CD4-positive, alpha-beta T cell treated with Interleukin-1 beta for 1 hour (primary cell): Measurements from ENCODE around the gene DPH2.
A peak's percentile ranks its signal among the peaks of the same experiment; 100 is the strongest.

Experiments
- DNase-seq, 2 donors: peaks; one replicate each; pipeline ENCODE4 v3.0.0-alpha.2; 2020 to 2022

The DPH2 gene, protein sequence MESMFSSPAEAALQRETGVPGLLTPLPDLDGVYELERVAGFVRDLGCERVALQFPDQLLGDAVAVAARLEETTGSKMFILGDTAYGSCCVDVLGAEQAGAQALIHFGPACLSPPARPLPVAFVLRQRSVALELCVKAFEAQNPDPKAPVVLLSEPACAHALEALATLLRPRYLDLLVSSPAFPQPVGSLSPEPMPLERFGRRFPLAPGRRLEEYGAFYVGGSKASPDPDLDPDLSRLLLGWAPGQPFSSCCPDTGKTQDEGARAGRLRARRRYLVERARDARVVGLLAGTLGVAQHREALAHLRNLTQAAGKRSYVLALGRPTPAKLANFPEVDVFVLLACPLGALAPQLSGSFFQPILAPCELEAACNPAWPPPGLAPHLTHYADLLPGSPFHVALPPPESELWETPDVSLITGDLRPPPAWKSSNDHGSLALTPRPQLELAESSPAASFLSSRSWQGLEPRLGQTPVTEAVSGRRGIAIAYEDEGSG

DNA sequence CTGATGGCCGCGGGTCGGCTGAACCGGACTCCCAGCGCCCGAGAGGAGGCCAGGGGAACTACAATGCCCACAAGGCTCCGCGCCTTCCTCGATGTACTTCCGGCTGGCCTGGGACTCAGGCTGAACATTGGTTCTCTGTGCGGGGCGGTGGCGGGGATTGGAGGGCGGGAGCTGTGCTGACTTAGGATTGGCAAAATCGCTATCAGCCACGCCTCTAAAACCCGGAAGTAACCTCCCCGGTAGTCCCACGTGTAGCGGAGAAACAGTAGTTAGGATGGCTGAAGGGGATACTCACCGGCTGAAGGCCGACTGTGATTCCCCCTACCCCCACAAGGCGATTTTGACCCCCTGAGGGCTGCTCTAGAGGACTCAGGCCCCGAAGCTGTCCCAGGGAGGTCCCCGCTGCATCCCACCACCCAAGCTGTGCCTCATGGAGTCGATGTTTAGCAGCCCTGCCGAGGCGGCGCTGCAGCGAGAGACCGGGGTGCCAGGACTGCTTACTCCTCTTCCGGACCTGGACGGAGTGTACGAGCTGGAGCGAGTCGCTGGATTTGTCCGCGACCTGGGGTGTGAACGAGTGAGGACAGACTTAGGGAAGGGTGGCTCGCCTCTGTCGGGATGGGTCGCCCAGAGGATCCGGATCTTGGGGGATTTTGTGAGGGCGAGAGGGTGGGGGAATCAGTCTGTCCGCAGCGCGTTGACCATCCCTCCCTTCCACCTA, at the start of gene DPH2:
Gene DPH2 (plus strand): TSS at position 265 of the 721 bp plus-strand sequence. CDS start 166 bp downstream, at position 431.
- peak; percentile 95 to 96 for DNase-seq

DNA sequence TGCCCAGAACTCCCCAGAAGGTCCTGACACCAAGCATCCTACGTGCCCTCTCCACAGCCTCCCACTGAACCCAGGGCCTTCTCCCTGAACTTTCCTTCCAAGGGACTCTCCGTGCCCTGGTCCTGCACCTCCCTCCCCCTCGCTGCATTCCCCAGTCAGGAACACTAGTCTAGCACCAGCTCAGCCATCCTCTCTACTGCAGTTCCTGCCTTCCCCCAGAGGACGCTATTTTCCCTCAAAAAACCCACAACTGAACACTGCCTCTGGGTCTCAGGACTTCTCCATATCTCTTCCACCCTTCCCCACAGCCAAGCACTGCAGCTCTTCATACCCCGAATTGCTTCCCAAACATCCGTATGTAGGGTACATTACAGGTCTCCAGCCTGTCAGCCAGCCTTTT, 48.8 kb upstream of the DPH2 start:
- DNase-seq = no peak

DNA sequence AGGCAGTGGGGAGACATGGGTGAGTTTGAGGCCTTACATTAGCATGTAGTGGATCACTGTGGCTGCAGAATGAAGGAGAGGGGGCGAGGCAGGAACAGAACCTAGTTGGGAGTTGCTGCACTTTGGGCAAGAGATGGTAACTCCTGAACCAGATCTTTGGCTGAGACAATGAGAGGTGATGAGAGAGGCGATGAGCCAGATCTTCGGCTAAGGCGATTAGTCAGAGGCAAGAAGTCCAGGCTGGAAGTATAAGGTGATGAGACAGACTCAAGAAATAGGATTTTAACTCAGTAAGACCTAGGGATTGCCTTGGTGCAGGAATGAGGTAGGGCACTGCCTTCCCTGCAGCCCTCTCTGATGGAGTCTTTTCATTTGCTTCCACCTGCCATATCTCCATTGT, 45.3 kb upstream of the DPH2 start:
- DNase-seq = no peak

DNA sequence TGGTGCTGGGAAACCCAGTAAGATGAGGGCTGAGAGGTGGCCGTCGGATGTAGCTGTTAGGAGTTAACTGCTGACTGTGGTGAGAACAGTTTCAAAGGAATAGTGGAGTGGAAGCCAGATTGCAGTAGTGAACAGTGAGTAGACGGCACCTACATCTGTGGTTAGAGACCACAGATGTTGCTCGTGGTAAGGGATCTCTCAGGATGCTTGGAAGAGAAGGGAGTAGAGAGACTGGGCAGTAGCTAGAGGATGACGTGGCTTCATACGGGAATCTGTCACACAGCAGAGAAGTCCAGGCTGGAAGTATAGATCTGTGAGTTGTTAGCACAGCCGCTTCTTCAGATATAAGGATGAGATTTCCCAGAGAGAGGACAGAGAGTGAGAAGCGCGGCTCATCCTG, 44.0 kb upstream of the DPH2 start:
- DNase-seq = no peak

DNA sequence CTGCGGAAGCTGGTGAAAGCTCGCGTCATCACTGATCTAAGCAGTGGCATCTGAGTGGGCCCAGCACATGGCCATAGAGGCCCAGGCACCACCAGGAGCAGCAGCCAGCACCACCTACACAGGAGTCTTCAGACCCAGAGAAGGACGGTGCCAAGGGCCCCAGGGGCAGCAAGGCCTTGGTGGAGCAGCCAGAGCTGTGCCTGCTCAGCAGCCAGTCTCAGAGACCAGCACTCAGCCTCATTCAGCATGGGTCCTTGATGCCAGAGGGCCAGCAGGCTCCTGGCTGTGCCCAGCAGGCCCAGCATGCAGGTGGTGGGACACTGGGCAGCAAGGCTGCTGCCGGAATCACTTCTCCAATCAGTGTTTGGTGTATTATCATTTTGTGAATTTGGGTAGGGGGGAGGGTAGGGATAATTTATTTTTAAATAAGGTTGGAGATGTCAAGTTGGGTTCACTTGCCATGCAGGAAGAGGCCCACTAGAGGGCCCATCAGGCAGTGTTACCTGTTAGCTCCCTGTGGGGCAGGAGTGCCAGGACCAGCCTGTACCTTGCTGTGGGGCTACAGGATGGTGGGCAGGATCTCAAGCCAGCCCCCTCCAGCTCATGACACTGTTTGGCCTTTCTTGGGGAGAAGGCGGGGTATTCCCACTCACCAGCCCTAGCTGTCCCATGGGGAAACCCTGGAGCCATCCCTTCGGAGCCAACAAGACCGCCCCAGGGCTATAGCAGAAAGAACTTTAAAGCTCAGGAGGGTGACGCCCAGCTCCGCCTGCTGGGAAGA, 39.5 kb upstream of the DPH2 start:
- DNase-seq = no peak

DNA sequence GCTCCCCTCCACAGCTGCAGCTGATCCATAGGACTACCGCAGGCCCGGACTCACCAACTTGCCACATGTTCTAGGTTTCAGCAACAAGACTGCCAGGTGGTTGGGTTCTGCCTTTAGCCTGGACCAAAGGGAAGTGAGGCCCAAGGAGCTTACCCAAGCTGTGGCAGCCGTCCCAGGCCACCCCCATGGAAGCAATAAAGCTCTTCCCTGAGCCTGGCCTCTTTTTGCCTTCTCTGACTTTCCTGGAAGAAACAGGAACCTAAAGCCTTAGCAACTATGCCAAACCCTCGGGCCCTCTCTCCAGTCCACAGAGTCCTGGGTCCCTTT, 38.9 kb upstream of the DPH2 start:
- DNase-seq = no peak

DNA sequence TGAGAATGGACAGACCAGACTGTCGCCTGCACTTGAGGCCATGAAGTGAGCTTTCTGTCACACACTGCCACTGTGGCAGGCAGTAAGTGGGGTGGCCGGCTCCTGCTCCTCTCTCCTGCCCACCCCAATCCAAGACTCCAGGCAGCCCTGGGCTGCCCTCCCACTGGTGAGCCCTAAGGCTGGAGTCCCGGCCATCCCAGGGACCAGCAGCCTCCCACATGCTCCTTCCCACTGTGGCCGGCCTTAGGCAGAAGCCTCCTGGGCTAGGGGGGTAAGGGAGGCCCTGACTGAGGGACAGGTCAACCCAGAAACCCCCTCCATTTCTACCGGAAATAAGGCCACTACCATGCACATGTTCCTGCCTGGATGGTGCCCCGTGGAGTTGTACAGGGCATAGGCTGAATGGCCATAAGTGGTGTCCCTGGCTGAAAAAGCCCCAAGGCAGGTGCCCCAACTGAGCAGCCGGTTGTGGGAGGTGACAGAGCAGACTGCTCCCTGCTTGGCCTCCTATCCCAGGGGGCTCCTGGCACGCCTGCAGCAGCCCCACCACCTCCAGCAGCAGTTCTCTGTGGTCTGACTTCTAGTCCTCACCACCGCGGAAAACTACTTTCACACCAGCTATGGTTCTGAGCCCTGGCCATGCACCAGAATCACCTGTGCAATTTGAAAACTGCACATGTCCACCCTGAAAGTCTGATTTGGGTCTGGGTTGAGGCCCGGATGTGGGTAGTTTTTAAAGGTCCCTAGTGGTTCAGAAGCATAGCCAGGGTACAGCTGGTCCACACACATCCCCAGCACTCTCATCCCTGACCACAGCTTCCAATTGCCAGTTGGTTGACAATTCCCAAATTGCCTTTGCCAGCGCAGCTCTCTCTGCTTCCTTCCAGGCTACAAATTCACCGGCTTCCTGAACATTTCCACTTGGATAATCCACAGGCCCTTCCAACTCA, 37.8 kb upstream of the DPH2 start:
- DNase-seq = no peak

DNA sequence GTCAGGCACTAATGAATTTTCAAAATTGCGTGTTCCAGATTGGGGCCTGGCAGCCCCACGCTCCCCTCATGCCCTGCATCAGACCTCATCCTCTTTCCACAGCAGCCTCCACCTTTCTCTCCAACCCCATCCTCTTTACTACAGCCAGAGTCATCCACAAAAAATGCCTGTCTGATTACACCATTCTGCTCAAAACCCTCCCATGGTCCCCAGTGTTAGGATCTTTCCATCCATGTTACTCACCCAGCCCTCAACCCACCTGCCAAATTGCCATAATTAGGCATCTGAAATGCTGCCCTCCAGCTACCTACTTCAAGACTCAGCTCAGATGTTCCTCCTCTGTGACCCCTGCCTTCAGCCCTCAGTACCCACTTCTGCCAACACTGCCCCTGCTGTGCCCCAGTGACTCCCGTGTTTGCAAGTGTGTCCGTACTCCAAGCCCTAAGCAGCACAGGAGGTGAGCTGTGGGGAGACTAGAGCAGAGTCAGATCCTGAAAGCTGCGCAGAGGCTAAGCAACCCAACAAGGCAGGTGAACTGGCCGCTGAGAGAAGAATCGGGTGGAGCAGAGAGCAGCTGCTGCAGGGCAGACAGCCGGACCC, 36.9 kb upstream of the DPH2 start:
- DNase-seq = no peak

DNA sequence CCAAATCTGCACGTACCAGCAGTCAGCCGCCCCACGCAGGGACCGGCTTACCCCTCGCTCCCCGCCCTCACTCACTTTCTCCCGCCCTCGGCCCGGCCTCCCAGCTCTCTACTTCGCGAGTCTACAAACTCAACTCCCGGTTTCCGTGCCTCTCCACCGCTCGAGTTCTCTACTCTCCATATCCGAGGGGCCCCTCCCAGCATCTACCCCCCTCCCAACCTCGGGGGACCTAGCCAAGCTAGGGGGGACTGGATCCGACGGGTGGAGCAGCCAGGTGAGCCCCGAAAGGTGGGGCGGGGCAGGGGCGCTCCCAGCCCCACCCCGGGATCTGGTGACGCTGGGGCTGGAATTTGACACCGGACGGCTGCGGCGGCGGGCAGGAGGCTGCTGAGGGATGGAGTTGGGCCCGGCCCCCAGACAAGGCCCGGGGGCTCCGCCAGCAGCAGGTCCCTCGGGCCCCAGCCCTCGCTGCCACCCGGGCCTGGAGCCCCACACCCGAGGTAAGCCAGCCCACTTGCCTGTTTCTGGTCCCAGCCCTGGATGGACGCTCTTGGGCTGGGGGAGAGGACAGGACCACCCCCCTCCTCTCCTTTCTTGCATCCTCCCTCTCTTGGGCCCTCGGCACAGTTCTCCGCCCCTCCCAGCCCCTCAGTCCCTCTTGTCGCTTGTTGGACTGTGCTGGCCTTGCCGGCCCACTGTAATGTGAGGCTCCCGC, 36.3 kb upstream of the DPH2 start, which contains the start of gene ARTN:
Gene ARTN (plus strand): TSS at position 416 of the 715 bp plus-strand sequence. CDS start 1,856 bp downstream, outside the sequence.
- DNase-seq = no peak

DNA sequence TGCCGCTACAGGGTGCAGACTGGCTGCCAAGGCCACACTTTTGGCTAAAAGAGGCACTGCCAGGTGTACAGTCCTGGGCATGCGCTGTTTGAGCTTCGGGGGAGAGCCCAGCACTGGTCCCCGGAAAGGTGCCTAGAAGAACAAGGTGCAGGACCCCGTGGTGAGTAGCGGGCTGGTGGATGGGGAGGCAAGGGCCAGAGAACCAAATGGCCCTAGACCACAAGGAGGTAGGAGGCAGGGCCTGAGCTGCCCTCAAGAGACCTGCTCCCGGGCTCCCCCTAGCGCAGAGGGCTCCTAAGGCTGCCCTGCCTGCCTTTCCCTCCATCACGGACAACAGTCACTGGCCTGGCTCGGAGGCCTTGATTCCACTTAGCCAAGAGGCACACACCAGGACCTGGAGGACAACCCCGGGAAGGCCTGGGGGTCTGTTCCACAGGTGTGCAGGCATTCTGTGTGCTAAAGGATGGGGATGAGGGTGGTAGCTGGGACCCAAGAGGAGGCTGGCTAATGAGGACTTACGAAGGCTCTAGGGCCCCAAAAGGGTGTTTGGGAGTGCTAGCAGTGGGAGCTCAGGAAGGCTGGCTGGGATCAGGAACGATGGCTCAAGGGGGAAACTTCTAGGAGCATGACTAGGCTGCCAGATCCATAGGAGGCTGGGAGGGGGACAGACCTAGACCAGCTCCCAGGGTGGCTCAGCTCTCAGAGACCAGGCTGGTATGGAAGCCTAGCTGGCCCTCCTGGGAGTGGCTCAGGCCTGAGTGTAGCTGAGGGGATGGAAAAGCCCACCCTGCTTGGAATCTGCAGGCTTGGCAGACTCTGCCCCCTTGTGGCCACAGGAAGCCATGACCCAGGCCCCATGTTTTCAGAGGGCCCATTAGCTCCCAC, 35.5 kb upstream of the DPH2 start:
- DNase-seq = peak; percentile 47 to 60

DNA sequence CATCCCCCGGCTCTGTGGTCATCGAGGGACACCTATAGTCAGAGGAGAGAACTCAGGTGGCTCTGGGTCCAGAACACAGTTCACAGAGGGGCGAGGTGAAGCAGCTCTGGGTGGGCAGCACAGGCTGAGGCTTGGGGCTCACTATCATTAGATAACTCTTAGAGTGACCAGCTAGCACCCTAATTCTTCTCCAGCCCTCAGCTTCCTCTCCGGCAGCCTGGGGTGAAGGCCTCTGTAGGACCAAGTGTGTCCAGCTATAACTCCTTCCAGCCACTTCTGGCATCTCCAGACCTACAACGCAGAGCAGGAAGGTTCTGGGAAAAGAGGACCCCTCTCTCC, 34.9 kb upstream of the DPH2 start:
- no peak for DNase-seq

DNA sequence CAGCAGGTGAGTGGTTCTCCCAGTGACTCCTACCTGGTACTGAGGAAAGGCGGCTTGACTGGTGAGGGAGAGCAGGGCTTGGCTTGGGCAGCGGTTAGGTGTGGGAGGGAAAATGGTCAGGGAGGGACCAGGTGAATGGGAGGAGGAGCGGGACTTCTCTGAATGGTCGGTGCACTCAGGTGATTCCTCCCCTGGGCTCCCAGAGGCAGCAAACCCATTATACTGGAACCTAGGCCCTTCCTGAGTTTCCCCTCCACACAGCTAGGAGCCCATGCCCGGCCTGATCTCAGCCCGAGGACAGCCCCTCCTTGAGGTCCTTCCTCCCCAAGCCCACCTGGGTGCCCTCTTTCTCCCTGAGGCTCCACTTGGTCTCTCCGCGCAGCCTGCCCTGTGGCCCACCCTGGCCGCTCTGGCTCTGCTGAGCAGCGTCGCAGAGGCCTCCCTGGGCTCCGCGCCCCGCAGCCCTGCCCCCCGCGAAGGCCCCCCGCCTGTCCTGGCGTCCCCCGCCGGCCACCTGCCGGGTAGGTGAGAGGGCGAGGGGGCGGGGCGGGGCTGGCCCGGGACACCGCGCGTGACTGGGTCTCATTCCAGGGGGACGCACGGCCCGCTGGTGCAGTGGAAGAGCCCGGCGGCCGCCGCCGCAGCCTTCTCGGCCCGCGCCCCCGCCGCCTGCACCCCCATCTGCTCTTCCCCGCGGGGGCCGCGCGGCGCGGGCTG, 33.9 kb upstream of the DPH2 start:
- no peak for DNase-seq

DNA sequence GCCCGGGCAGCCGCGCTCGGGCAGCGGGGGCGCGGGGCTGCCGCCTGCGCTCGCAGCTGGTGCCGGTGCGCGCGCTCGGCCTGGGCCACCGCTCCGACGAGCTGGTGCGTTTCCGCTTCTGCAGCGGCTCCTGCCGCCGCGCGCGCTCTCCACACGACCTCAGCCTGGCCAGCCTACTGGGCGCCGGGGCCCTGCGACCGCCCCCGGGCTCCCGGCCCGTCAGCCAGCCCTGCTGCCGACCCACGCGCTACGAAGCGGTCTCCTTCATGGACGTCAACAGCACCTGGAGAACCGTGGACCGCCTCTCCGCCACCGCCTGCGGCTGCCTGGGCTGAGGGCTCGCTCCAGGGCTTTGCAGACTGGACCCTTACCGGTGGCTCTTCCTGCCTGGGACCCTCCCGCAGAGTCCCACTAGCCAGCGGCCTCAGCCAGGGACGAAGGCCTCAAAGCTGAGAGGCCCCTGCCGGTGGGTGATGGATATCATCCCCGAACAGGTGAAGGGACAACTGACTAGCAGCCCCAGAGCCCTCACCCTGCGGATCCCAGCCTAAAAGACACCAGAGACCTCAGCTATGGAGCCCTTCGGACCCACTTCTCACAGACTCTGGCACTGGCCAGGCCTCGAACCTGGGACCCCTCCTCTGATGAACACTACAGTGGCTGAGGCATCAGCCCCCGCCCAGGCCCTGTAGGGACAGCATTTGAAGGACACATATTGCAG, 33.2 kb upstream of the DPH2 start:
- DNase-seq = peak in 1 of 2 donors; percentile 23

DNA sequence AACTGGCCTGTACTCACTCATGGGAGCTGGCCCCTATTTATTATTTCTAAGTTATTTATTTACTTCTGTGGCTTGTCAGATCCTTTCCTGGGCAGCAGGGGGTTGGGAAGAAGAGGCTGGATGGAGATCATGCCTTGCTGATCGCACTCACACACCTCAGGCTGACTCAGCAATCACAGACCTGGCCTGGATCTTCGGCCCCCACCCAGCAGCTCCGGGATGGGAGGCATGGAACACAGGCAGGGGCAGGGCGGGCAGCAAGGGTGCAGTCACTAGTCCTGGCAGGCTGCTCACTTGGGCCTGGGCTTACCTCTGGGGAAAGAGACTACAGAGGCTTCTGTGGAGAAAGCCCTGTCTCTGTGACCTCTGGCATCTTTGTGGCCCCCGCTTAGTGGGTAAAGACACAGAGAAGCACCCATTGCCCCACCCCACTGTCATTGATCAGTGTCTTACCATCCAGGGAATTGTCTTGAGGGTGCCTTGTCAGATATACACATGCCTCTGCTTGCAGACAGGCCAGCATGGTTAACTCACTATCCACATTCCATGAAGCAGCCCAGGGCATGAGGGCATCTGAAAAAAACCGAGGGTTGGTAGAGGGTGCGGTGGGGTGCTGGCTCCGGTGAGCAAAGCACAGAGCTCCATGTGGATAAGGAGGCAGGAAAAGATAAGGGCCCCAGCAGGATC, 32.5 kb upstream of the DPH2 start:
- DNase-seq = no peak

DNA sequence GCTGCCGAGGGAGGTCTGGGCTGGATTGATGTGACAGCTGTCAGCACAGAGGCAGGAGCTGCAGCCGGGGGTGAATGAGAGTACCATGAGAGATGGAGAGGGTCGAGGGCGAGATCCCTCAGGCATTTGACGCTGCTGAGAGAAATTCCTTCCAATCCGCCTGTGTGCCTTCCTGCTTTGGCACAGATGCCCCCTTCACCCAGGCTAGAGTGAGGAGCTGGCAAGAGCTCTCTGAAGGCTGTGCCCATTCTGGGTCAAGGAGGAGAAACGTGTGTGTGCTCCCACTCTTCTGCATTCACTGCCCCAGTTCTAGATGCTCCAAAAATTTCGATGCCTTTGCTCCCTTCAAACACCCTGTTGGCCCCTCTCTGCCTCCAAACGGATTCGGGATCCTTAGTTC, 31.4 kb upstream of the DPH2 start:
- no peak for DNase-seq

DNA sequence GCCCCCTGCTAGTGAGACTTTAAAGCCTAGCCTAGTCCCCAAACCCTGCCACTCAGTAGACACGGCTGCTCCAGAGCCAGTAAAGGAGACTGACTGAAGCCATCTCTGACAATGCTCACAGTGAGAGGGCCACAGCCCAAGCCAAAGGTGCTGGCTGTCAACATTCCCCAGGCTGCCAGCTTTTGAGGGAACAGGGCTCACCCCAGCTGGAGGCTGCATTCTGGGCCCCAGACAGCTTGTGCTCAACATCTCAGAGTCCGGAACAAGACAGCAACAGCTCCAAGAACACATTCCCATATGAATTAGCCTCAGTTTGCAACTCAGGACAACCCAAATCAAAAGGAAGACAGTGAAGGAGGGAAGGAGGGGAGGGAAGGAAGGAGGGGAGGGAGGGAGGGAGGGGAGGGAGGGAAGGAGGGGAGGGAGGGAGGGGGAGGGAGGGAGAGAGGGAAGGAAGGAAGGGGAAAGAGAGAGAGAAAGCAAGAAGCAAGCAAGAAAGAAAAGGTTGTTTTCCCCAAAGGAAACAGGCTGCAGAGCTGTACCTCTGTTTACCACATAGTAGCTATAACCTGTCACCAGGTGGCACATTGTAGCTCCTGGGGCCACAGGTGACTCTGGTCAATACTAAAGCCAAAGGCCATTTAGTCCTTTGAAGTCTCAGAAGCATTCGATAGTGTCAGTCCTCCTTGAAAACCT, 30.8 kb upstream of the DPH2 start:
- DNase-seq = no peak

DNA sequence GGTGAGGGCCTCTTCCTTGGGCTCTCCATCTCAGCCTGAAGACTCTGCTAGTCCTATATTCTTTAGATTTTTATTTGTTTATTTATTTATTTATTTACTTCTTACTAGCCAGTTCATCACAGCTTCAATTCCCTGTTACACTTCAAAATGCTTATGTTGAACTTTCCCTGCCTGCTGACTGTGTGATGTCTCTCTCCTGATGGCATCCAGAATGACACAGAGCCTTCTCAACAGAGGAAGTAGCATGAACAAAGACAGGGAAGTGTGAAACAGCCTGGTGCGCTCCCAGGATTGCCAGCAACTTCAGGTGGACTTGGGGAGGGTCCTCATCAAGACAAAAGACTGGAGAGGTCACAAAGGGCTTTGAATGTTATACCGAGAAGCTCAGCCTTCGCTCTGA, 27.4 kb upstream of the DPH2 start:
- no peak for DNase-seq

DNA sequence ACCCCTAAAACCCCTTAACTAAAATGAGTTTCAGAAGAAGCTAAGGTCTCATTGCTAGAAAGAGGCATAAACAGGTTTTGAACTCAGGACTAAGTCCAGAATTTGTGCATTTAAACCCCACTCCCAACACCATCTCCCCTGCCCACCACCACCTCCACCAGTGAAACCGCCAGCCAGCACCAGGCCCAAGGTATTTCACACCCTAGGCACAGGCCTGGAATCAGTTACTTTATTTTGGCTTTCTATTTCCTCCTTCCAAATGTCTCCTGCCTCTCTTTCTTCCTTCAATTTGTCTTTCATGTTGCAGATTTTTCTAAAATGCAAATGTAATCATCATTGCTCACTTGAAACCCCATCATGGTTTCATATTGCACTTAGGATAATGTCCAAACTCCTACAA, 24.9 kb upstream of the DPH2 start:
- DNase-seq = no peak
